OCI-LY7 (cell line): ENCODE measurements around the gene EFNA4.

Experiments used
- CTCF ChIP-seq: fragments of 200-600 bp; sonication (generic); conservative IDR thresholded peaks from 2 replicates; pipeline ENCODE4 v1.5.1; 2014; ENCODE audit warnings: mild to moderate bottlenecking, antibody characterized with exemption, low read length, moderate library complexity, mixed read lengths
- EZH2phosphoT487 ChIP-seq: fragments of 200-600 bp; sonication (generic); IDR thresholded peaks from 2 replicates; pipeline ENCODE4 v1.6.1; 2018; ENCODE audit warnings: low read depth, borderline replicate concordance, mild to moderate bottlenecking, mixed run types, antibody characterized with exemption, low read length, moderate library complexity, mixed read lengths

- TF ChIP-seq CTCF (no peak), EZH2phosphoT487 (no peak)
Measured at GRCh38 chr1:155068599-155068998, 5.1 kb downstream of the EFNA4 start.
